ENCODE data around the gene BUB1. TPM values are rescaled to one million over a fixed set of nuclear protein-coding genes. Genes with fewer than 3 reads are reported as not detected.

Gene BUB1
- total and polyA plus RNA-seq, 9 of the 15 experiments (the other 6 are each of a cell fraction or from before 2014, with no cell fraction given) = 73.4 to 247 (median 118) TPM

DNA sequence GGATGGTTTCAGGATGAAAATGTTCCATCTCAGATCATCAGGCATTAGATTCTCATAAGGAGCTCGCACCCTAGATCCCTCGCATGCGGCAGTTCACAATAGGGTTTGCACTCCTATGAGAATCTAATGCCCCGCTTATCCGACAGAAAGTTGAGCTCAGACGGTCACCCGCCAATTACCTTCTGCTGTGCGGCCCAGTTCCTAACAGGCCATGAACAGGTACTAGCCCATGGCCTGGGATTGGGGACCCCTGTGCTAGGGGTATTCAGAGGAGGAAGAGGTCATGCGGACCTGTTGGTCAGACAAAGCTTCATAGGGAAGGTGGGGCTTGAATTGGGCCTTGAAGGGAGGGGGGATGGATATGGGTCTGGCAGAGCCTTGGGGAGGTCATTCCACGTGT lies 4.4 kb upstream of the BUB1 start:
- H3K4me1 ChIP-seq (replicated peaks in 1 of 2; ENCODE audit: control insufficient read depth in 2 of 2, insufficient read depth in 2 of 2, low read length in 2 of 2) = peaks cover 9 to 12% of the 10 kb centered on the region in 2 experiments; a peak in 4 of 5 replicates
- H3K4me2 ChIP-seq (ENCODE audit: insufficient read depth, low read length) = no peak overlapping the region
- DNase-seq (ENCODE audit: extremely low read depth in 1 of 4, low spot score in 3 of 4) (no peak), FAIRE-seq (no peak), ATAC-seq (no peak)
- ChIA-PET CTCF (ENCODE audit: low intra/inter-chr PET ratio) (no interaction called here), POLR2A (no interaction called here)
- no TSS peak for BruUV-seq (replicated peaks)
- H3K4me3 ChIP-seq = no peak overlapping the region
- WGBS (ENCODE audit: insufficient coverage, low coverage, missing lambda C conversion rate) = 83% methylated on average over 4 of the region's 10 CpGs
- H2AFZ ChIP-seq (ENCODE audit: low read depth, low read length) = no peak overlapping the region
- intact Hi-C loops (cut with micrococcal nuclease) (no loop called here), in situ Hi-C loops (cut with MboI) (no loop called here)
- H3K27me3 ChIP-seq (ENCODE audit: control insufficient read depth in 2 of 2, insufficient read depth in 2 of 2, low read length in 2 of 2) = no peaks in the 10 kb centered on the region
- no peak overlapping the region for H3K9ac ChIP-seq (ENCODE audit: insufficient read depth in 1 of 2, low read depth in 2 of 2, low read length in 2 of 2)
- no peak overlapping the region for H3K27ac ChIP-seq (ENCODE audit: extremely low read depth, low read depth, low read length)
- no peaks in the 10 kb centered on the region for H3K9me1 ChIP-seq (ENCODE audit: control insufficient read depth, insufficient read depth, low read length)
- H4K20me1 ChIP-seq (replicated peaks; ENCODE audit: control insufficient read depth, insufficient read depth, low read length) = no peaks in the 10 kb centered on the region
- H3K9me3 ChIP-seq (replicated peaks; ENCODE audit: control insufficient read depth, insufficient read depth, low read depth, low read length) = peaks cover 2% of the 10 kb centered on the region; the same call in 1 of the 2 replicates
- peaks cover 16% of the 10 kb centered on the region for H3K79me2 ChIP-seq (ENCODE audit: control insufficient read depth, insufficient read depth, low read length)
- no peaks in the 10 kb centered on the region for H3K36me3 ChIP-seq (ENCODE audit: control insufficient read depth, insufficient read depth, low read length)
- TF ChIP-seq ZNF197 (CRISPR knock-in tag; IDR thresholded peaks at IDR 0.05; ENCODE audit: low read depth) (no peak), NFIX (CRISPR knock-in tag; IDR thresholded peaks at IDR 0.05; ENCODE audit: low read depth) (no peak), KDM2B (CRISPR knock-in tag; IDR thresholded peaks at IDR 0.05) (no peak), SUPT5H (IDR thresholded peaks at IDR 0.05) (no peak), MIER1 (IDR thresholded peaks at IDR 0.05; ENCODE audit: low read depth) (no peak), U2AF1 (optimal IDR thresholded peaks at IDR 0.05; ENCODE audit: low read depth, low read length) (no peak), ZNF175 (CRISPR knock-in tag; IDR thresholded peaks at IDR 0.05; ENCODE audit: low read depth) (no peak), KLF10 (CRISPR knock-in tag; IDR thresholded peaks at IDR 0.05) (no peak), CHD4 (IDR thresholded peaks at IDR 0.05; ENCODE audit: insufficient read depth, insufficient replicate concordance, low read depth, low read length, poor library complexity, severe bottlenecking) (no peak)
- TF ChIP-seq, protein P1, sequence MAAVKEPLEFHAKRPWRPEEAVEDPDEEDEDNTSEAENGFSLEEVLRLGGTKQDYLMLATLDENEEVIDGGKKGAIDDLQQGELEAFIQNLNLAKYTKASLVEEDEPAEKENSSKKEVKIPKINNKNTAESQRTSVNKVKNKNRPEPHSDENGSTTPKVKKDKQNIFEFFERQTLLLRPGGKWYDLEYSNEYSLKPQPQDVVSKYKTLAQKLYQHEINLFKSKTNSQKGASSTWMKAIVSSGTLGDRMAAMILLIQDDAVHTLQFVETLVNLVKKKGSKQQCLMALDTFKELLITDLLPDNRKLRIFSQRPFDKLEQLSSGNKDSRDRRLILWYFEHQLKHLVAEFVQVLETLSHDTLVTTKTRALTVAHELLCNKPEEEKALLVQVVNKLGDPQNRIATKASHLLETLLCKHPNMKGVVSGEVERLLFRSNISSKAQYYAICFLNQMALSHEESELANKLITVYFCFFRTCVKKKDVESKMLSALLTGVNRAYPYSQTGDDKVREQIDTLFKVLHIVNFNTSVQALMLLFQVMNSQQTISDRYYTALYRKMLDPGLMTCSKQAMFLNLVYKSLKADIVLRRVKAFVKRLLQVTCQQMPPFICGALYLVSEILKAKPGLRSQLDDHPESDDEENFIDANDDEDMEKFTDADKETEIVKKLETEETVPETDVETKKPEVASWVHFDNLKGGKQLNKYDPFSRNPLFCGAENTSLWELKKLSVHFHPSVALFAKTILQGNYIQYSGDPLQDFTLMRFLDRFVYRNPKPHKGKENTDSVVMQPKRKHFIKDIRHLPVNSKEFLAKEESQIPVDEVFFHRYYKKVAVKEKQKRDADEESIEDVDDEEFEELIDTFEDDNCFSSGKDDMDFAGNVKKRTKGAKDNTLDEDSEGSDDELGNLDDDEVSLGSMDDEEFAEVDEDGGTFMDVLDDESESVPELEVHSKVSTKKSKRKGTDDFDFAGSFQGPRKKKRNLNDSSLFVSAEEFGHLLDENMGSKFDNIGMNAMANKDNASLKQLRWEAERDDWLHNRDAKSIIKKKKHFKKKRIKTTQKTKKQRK (IDR thresholded peaks at IDR 0.05; ENCODE audit: borderline replicate concordance, low read depth, low read length) = no peak
- TF ChIP-seq, protein P2, sequence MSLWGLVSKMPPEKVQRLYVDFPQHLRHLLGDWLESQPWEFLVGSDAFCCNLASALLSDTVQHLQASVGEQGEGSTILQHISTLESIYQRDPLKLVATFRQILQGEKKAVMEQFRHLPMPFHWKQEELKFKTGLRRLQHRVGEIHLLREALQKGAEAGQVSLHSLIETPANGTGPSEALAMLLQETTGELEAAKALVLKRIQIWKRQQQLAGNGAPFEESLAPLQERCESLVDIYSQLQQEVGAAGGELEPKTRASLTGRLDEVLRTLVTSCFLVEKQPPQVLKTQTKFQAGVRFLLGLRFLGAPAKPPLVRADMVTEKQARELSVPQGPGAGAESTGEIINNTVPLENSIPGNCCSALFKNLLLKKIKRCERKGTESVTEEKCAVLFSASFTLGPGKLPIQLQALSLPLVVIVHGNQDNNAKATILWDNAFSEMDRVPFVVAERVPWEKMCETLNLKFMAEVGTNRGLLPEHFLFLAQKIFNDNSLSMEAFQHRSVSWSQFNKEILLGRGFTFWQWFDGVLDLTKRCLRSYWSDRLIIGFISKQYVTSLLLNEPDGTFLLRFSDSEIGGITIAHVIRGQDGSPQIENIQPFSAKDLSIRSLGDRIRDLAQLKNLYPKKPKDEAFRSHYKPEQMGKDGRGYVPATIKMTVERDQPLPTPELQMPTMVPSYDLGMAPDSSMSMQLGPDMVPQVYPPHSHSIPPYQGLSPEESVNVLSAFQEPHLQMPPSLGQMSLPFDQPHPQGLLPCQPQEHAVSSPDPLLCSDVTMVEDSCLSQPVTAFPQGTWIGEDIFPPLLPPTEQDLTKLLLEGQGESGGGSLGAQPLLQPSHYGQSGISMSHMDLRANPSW (CRISPR knock-in tag; IDR thresholded peaks at IDR 0.05) = no peak

All from K562 (cell line).